NCI-H2029 treated with DMSO at 0.1 percent for 48 hours (cell line): ENCODE data around the gene NHP2.
"Not testable (repeated sequence)": the region's sequence is repeated elsewhere in the genome, so short reads cannot be mapped to it uniquely, and the experiment has no call there.

Experiments used
- DNase-seq: peaks from one replicate; lab custom pipeline; 2025; lab: John Stamatoyannopoulos, UW

The NHP2 gene

GRCh38 chr5:178153530-178154340 is at the start of gene NHP2:
Gene NHP2, minus strand, starts transcription at chr5:178153885. Its CDS starts 68 bp downstream, at chr5:178153817.
- DNase-seq, result peak; percentile 94

GRCh38 chr5:178202541-178202940 is 48.9 kb upstream of the NHP2 start:
- no peak for DNase-seq

- DNase-seq, result no peak
These were observed 48.2 kb upstream of the NHP2 start for GRCh38 chr5:178201927-178202235.

GRCh38 chr5:178201221-178201926 is 47.7 kb upstream of the NHP2 start:
- DNase-seq, result no peak

GRCh38 chr5:178199581-178200434 is 46.1 kb upstream of the NHP2 start:
- no peak for DNase-seq

- no peak for DNase-seq
These were observed 45.0 kb upstream of the NHP2 start for GRCh38 chr5:178198706-178199105.

- not testable (repeated sequence) for DNase-seq
These were observed 44.5 kb upstream of the NHP2 start for GRCh38 chr5:178198151-178198550.

- no peak for DNase-seq
These were observed 43.3 kb upstream of the NHP2 start for GRCh38 chr5:178196986-178197385.

GRCh38 chr5:178196281-178196812 is 42.7 kb upstream of the NHP2 start:
- no peak for DNase-seq

GRCh38 chr5:178194026-178194425 is 40.3 kb upstream of the NHP2 start:
- no peak for DNase-seq

GRCh38 chr5:178193251-178193809 is 39.6 kb upstream of the NHP2 start:
- no peak for DNase-seq

- DNase-seq, result no peak
These were observed 39.1 kb upstream of the NHP2 start for GRCh38 chr5:178192787-178193186.

- DNase-seq, result peak; percentile 12
These were observed 38.6 kb upstream of the NHP2 start for GRCh38 chr5:178192244-178192643.

GRCh38 chr5:178191661-178192060 is 38.0 kb upstream of the NHP2 start:
- DNase-seq, result no peak

- DNase-seq, result no peak
These were observed 35.7 kb upstream of the NHP2 start for GRCh38 chr5:178189433-178189832.

GRCh38 chr5:178187014-178187413 is 33.3 kb upstream of the NHP2 start, which contains the start of gene GMCL2:
Gene GMCL2, minus strand, starts transcription at chr5:178187371. Its CDS starts 72 bp downstream, at chr5:178187299.
- DNase-seq, result no peak

GRCh38 chr5:178186427-178186826 is 32.7 kb upstream of the NHP2 start:
- no peak for DNase-seq

GRCh38 chr5:178182158-178182876 is 28.6 kb upstream of the NHP2 start:
- DNase-seq, result no peak

- no peak for DNase-seq
These were observed 26.6 kb upstream of the NHP2 start for GRCh38 chr5:178180141-178180863.

- DNase-seq, result no peak
These were observed 23.9 kb upstream of the NHP2 start for GRCh38 chr5:178177569-178177968.

- no peak for DNase-seq
These were observed 23.1 kb upstream of the NHP2 start for GRCh38 chr5:178176791-178177190.
